Activated CD8-positive, alpha-beta memory T cell treated with anti-CD3 and anti-CD28 coated beads for 1 hour (primary cell): ENCODE data around the gene CDH22.

Experiments used
- DNase-seq, 2 donors: peaks; one replicate each; pipeline ENCODE4 v3.0.0-alpha.2; 2020; ENCODE audit warnings: low read depth in 1 of 2; ENCODE audit errors: extremely low read depth in 1 of 2

Gene CDH22

GRCh38 chr20:46344488-46345162 lies 36.3 kb upstream of the CDH22 start:
- DNase-seq = no peak

- no peak for DNase-seq
Measured at GRCh38 chr20:46343975-46344357, 35.7 kb upstream of the CDH22 start.

GRCh38 chr20:46343348-46343974 lies 35.2 kb upstream of the CDH22 start:
- no peak for DNase-seq

GRCh38 chr20:46342451-46343347 lies 34.4 kb upstream of the CDH22 start:
- DNase-seq = no peak

GRCh38 chr20:46342010-46342378 lies 33.7 kb upstream of the CDH22 start:
- DNase-seq = no peak

GRCh38 chr20:46341074-46342009 lies 33.0 kb upstream of the CDH22 start:
- no peak for DNase-seq

GRCh38 chr20:46339037-46339436 lies 30.7 kb upstream of the CDH22 start:
- no peak for DNase-seq

GRCh38 chr20:46336735-46337134 lies 28.4 kb upstream of the CDH22 start:
- no peak for DNase-seq

GRCh38 chr20:46334303-46334904 lies 26.1 kb upstream of the CDH22 start:
- DNase-seq = no peak

- no peak for DNase-seq
Measured at GRCh38 chr20:46333161-46333991, 25.1 kb upstream of the CDH22 start.

GRCh38 chr20:46332373-46333160 lies 24.3 kb upstream of the CDH22 start:
- DNase-seq = no peak

- no peak for DNase-seq
Measured at GRCh38 chr20:46331611-46332361, 23.5 kb upstream of the CDH22 start.

GRCh38 chr20:46330831-46331371 lies 22.6 kb upstream of the CDH22 start:
- DNase-seq = no peak

GRCh38 chr20:46330072-46330763 lies 21.9 kb upstream of the CDH22 start:
- DNase-seq = no peak

- DNase-seq = no peak
Measured at GRCh38 chr20:46328200-46328882, 20.0 kb upstream of the CDH22 start.

- no peak for DNase-seq
Measured at GRCh38 chr20:46327557-46327956, 19.3 kb upstream of the CDH22 start.

- no peak for DNase-seq
Measured at GRCh38 chr20:46325789-46326188, 17.5 kb upstream of the CDH22 start.
